Stomach (tissue), 4 donors: ENCODE results near the gene DHRS1.

ENCODE experiments used
- CTCF ChIP-seq, 7 experiments: fragments of 450-650 bp in 4 of 7; fragments of 200-600 bp in 3 of 7; sonication (generic) in 3 of 7; IDR thresholded peaks; one replicate each; pipeline ENCODE4 v1.5.1; 2016 to 2019; ENCODE audit warnings: antibody characterized with exemption in 7 of 7, control low read depth in 2 of 7, mild to moderate bottlenecking in 1 of 7
- POLR2A ChIP-seq, 4 donors: fragments of 450-650 bp; IDR thresholded peaks; one replicate each; pipeline ENCODE4 v1.6.1; 2016; ENCODE audit warnings: antibody characterized with exemption in 4 of 4, control low read depth in 2 of 4, mild to moderate bottlenecking in 1 of 4, moderate library complexity in 1 of 4

- no peak for TF ChIP-seq POLR2A (IDR thresholded peaks at IDR 0.05)
- TF ChIP-seq CTCF (IDR thresholded peaks at IDR 0.05): no peak
Observed at GRCh38 chr14:24313913-24314312, 14.3 kb upstream of the DHRS1 start.
